Measurements from ENCODE around the gene XPOT.

DNA sequence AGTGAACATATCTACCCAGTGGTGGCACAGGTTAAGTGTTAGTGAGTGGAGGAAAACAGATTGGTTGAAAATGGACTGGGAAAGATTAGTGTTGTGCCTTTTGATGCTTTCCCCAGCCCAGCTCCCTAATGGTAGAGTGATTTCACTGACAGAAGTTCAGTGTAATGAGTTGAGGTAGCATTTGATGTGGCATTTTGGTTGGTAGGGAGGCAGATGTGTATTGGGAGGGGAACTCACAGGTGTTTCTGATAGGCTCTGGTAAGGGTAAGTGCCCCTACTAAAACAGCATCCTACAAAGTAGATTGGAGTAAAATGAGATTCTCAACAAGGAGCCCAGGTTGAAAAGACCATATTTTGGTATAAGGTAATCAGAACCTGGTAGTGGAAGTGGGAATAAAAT lies 51.9 kb downstream of the XPOT start:
- no peak for TF ChIP-seq CTCF (IDR thresholded peaks at IDR 0.05; ENCODE audit: low read depth, low read length, missing input control)
- TF ChIP-seq, protein P1, sequence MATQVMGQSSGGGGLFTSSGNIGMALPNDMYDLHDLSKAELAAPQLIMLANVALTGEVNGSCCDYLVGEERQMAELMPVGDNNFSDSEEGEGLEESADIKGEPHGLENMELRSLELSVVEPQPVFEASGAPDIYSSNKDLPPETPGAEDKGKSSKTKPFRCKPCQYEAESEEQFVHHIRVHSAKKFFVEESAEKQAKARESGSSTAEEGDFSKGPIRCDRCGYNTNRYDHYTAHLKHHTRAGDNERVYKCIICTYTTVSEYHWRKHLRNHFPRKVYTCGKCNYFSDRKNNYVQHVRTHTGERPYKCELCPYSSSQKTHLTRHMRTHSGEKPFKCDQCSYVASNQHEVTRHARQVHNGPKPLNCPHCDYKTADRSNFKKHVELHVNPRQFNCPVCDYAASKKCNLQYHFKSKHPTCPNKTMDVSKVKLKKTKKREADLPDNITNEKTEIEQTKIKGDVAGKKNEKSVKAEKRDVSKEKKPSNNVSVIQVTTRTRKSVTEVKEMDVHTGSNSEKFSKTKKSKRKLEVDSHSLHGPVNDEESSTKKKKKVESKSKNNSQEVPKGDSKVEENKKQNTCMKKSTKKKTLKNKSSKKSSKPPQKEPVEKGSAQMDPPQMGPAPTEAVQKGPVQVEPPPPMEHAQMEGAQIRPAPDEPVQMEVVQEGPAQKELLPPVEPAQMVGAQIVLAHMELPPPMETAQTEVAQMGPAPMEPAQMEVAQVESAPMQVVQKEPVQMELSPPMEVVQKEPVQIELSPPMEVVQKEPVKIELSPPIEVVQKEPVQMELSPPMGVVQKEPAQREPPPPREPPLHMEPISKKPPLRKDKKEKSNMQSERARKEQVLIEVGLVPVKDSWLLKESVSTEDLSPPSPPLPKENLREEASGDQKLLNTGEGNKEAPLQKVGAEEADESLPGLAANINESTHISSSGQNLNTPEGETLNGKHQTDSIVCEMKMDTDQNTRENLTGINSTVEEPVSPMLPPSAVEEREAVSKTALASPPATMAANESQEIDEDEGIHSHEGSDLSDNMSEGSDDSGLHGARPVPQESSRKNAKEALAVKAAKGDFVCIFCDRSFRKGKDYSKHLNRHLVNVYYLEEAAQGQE (IDR thresholded peaks at IDR 0.05): no peak
- TF ChIP-seq ATF3 (IDR thresholded peaks at IDR 0.05): no peak
- no peak for TF ChIP-seq JUND (IDR thresholded peaks at IDR 0.05)
- TF ChIP-seq RXRA (IDR thresholded peaks at IDR 0.05): no peak
- TF ChIP-seq MAX (IDR thresholded peaks at IDR 0.05): no peak
- no peak for TF ChIP-seq TAF1 (conservative IDR thresholded peaks at IDR 0.05)
- TF ChIP-seq RAD21 (IDR thresholded peaks at IDR 0.05): no peak
- TF ChIP-seq SP1 (IDR thresholded peaks at IDR 0.05): no peak
- no peak for TF ChIP-seq YY1 (IDR thresholded peaks at IDR 0.05)
- TF ChIP-seq GABPA (IDR thresholded peaks at IDR 0.05 in 1 of 2, conservative IDR thresholded peaks at IDR 0.05 in 1 of 2): no peak
- no peak for TF ChIP-seq EGR1 (IDR thresholded peaks at IDR 0.05; ENCODE audit: low read depth in 2 of 2)
- no peak for TF ChIP-seq HNF4A (conservative IDR thresholded peaks at IDR 0.05)
- TF ChIP-seq, protein P2, sequence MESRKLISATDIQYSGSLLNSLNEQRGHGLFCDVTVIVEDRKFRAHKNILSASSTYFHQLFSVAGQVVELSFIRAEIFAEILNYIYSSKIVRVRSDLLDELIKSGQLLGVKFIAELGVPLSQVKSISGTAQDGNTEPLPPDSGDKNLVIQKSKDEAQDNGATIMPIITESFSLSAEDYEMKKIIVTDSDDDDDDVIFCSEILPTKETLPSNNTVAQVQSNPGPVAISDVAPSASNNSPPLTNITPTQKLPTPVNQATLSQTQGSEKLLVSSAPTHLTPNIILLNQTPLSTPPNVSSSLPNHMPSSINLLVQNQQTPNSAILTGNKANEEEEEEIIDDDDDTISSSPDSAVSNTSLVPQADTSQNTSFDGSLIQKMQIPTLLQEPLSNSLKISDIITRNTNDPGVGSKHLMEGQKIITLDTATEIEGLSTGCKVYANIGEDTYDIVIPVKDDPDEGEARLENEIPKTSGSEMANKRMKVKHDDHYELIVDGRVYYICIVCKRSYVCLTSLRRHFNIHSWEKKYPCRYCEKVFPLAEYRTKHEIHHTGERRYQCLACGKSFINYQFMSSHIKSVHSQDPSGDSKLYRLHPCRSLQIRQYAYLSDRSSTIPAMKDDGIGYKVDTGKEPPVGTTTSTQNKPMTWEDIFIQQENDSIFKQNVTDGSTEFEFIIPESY (IDR thresholded peaks at IDR 0.05): no peak

Measured in liver (tissue), 3 donors.